Thoracic aorta (tissue), 2 donors: ENCODE results near the gene PEPD. TPM values are rescaled to one million over a fixed set of nuclear protein-coding genes. Genes with fewer than 3 reads are reported as not detected.

ENCODE experiments used
- ATAC-seq: fragments of 150-250 bp; one replicate; pipeline ENCODE4 v1.8.0; 2017; ENCODE audit warnings: low read depth; ENCODE audit not compliant: insufficient number of reproducible peaks, low FRiP score
- DNase-seq: peaks from one replicate; pipeline ENCODE4 v3.0.0-alpha.2; 2020; ENCODE audit warnings: low spot score
- H3K27ac ChIP-seq, 2 donors: fragments of 200-600 bp; sonication (generic); 1 replicate in 1 of 2; 2 replicates in 1 of 2; pipeline ENCODE4 v1.5.1; 2016; ENCODE audit warnings: mild to moderate bottlenecking in 2 of 2, moderate library complexity in 2 of 2
- H3K27me3 ChIP-seq: fragments of 200-600 bp; sonication (generic); replicated peaks from 2 replicates; pipeline ENCODE4 v1.6.0; 2016; ENCODE audit warnings: mild to moderate bottlenecking; ENCODE audit not compliant: insufficient read depth
- H3K36me3 ChIP-seq: fragments of 200-600 bp; sonication (generic); one replicate; pipeline ENCODE4 v1.5.1; 2016
- H3K4me1 ChIP-seq, 2 donors: fragments of 200-600 bp; sonication (generic); 1 replicate in 1 of 2; 2 replicates in 1 of 2; pipeline versions ENCODE4 v1.5.1 to v1.6.0; 2016; ENCODE audit warnings: low read depth in 2 of 2, mild to moderate bottlenecking in 1 of 2; ENCODE audit not compliant: control insufficient read depth in 1 of 2
- H3K4me3 ChIP-seq: fragments of 200-600 bp; sonication (generic); 2 replicates; pipeline ENCODE4 v1.5.1; 2016; ENCODE audit warnings: mild to moderate bottlenecking
- H3K9me3 ChIP-seq: fragments of 200-600 bp; sonication (generic); 2 replicates; pipeline ENCODE4 v1.5.1; 2016
- CTCF ChIP-seq: fragments of 200-600 bp; sonication (generic); IDR thresholded peaks from one replicate; pipeline ENCODE4 v1.5.1; 2019; ENCODE audit warnings: antibody characterized with exemption
- total RNA-seq, 2 donors: library from RNA; depleted of rRNA; stranded (reverse); fragments of >200 nt; gene quantifications; one replicate each; pipeline versions ENCODE4 v1.1.0 to v1.2.3, GENCODE V29; 2016

PEPD gene
- total RNA-seq, 2 donors from 2014 or later: 48.7 to 70.9 TPM

- no peak for DNase-seq
- Histone ChIP-seq H3K27ac (no peak overlapping the region), H3K4me3 (no peak overlapping the region), H3K36me3 (no peaks in the 10 kb centered on the region), H3K9me3 (no peaks in the 10 kb centered on the region), H3K27me3 (no peaks in the 10 kb centered on the region), H3K4me1 (no peaks in the 10 kb centered on the region)
- no peak for ATAC-seq
- TF ChIP-seq CTCF: no peak
Measured at GRCh38 chr19:33530296-33530695, 8.7 kb upstream of the PEPD start.

GRCh38 chr19:33529094-33529676 is 7.6 kb upstream of the PEPD start:
- Histone ChIP-seq H3K27ac (no peak overlapping the region), H3K36me3 (no peaks in the 10 kb centered on the region), H3K9me3 (no peaks in the 10 kb centered on the region), H3K4me1 (no peaks in the 10 kb centered on the region), H3K27me3 (no peaks in the 10 kb centered on the region), H3K4me3 (no peak overlapping the region)
- TF ChIP-seq CTCF: no peak
- ATAC-seq: no peak
- no peak for DNase-seq

- no peak overlapping the region for H3K27ac ChIP-seq
- DNase-seq (no peak), ATAC-seq (no peak)
- H3K9me3 ChIP-seq: no peaks in the 10 kb centered on the region
- no peaks in the 10 kb centered on the region for H3K36me3 ChIP-seq
- H3K4me1 ChIP-seq: no peaks in the 10 kb centered on the region
- TF ChIP-seq CTCF: no peak
- H3K27me3 ChIP-seq: no peaks in the 10 kb centered on the region
- H3K4me3 ChIP-seq: no peak overlapping the region
Measured at GRCh38 chr19:33528404-33528803, 6.8 kb upstream of the PEPD start.

DNA sequence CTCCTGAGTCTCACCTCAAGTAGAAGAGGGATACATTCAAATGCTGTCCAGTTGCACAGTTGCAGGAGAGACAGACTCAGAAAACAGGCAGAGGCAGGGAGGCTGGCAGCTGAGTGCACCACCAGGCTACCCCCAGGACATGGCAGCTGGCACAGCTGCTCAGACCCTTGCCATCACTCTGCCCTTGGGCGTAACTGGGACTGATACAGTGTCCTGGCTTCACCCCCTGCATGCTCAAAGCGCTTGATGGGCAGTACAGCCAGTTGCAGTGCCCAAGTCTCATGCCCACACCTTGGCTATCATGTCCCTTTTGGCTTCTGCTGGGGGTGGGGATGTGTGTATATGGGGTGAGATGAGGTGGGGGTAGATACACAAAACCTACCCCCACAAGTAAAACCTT is 5.5 kb upstream of the PEPD start:
- DNase-seq: no peak

GRCh38 chr19:33524024-33524664 is 2.6 kb upstream of the PEPD start:
- DNase-seq (no peak), ATAC-seq (no peak)
- H3K27me3 ChIP-seq: no peaks in the 10 kb centered on the region
- TF ChIP-seq CTCF: no peak
- H3K27ac ChIP-seq: no peak overlapping the region
- H3K36me3 ChIP-seq: no peaks in the 10 kb centered on the region
- H3K9me3 ChIP-seq: no peaks in the 10 kb centered on the region
- peaks cover 6 to 18% of the 10 kb centered on the region in 2 donors for H3K4me1 ChIP-seq
- no peak overlapping the region for H3K4me3 ChIP-seq

More for the DNA sequence above, 5.5 kb upstream of the PEPD start:
- H3K27ac ChIP-seq: no peak overlapping the region
- H3K4me3 ChIP-seq: no peak overlapping the region
- H3K27me3 ChIP-seq: no peaks in the 10 kb centered on the region
- no peaks in the 10 kb centered on the region for H3K36me3 ChIP-seq
- no peaks in the 10 kb centered on the region for H3K9me3 ChIP-seq
- no peak for TF ChIP-seq CTCF
- peaks cover 0 to 4% of the 10 kb centered on the region in 2 donors for H3K4me1 ChIP-seq
- ATAC-seq: no peak
